DND-41 (cell line): ENCODE measurements around the gene ANXA1.

Experiments used
- ATAC-seq: fragments of 200-7000 bp; cut with Tn5 transposase; 3 replicates; pipeline ENCODE4 v1.9.1; 2021; ENCODE audit warnings: low read depth; ENCODE audit not compliant: insufficient read depth
- DNase-seq: peaks from one replicate; pipeline ENCODE4 v3.0.0-alpha.2; 2020
- H2AFZ ChIP-seq: 2 replicates; pipeline ENCODE4 v1.6.0; 2012; ENCODE audit warnings: low read depth, low read length
- H3K27ac ChIP-seq: 2 replicates; pipeline ENCODE4 v1.5.1; 2012; ENCODE audit warnings: low read length, inconsistent platforms
- H3K27me3 ChIP-seq: fragments of 200-600 bp; sonication (generic); 2 replicates; pipeline ENCODE4 v1.6.0; 2012; ENCODE audit warnings: low read length, mild to moderate bottlenecking, inconsistent platforms; ENCODE audit not compliant: insufficient read depth, poor library complexity
- H3K36me3 ChIP-seq: 2 replicates; pipeline ENCODE4 v1.5.1; 2012; ENCODE audit warnings: low read length, inconsistent platforms; ENCODE audit not compliant: insufficient read depth
- H3K4me1 ChIP-seq: 2 replicates; pipeline ENCODE4 v1.5.1; 2012; ENCODE audit warnings: mild to moderate bottlenecking, low read length; ENCODE audit not compliant: insufficient read depth
- H3K4me2 ChIP-seq: 2 replicates; pipeline ENCODE4 v1.6.0; 2012; ENCODE audit warnings: mild to moderate bottlenecking, moderate library complexity, low read length, inconsistent platforms; ENCODE audit not compliant: insufficient read depth
- H3K4me3 ChIP-seq, 2 experiments: fragments of 200-600 bp in 1 of 2; shearing (Covaris generic) in 1 of 2; 2 replicates each; pipeline ENCODE4 v1.5.1; 2012 to 2016; ENCODE audit warnings: inconsistent platforms in 2 of 2, low read length in 2 of 2, mild to moderate bottlenecking in 2 of 2, low read depth in 1 of 2, moderate library complexity in 1 of 2
- H3K79me2 ChIP-seq: 2 replicates; pipeline ENCODE4 v1.6.0; 2012; ENCODE audit warnings: low read length, inconsistent platforms; ENCODE audit not compliant: insufficient read depth
- H3K9ac ChIP-seq: 2 replicates; pipeline ENCODE4 v1.6.0; 2012; ENCODE audit warnings: low read depth, mild to moderate bottlenecking, inconsistent platforms, low read length, moderate library complexity
- H3K9me3 ChIP-seq: 2 replicates; pipeline ENCODE4 v1.5.1; 2012; ENCODE audit warnings: low read length, moderate library complexity, mild to moderate bottlenecking, inconsistent platforms; ENCODE audit not compliant: insufficient read depth, severe bottlenecking
- H4K20me1 ChIP-seq: 2 replicates; pipeline ENCODE4 v1.6.0; 2012; ENCODE audit warnings: low read length; ENCODE audit not compliant: insufficient read depth
- CTCF ChIP-seq: IDR thresholded peaks from 2 replicates; pipeline ENCODE4 v1.5.1; 2012; ENCODE audit warnings: borderline replicate concordance, low read length, moderate library complexity, mild to moderate bottlenecking; ENCODE audit not compliant: poor library complexity, severe bottlenecking; ENCODE audit errors: extremely low read depth
- EZH2 ChIP-seq: IDR thresholded peaks from 3 replicates; pipeline ENCODE4 v1.6.1; 2012; ENCODE audit warnings: borderline replicate concordance, low read depth, mild to moderate bottlenecking, moderate library complexity, low read length, inconsistent platforms; ENCODE audit not compliant: severe bottlenecking

ANXA1 gene

DNA sequence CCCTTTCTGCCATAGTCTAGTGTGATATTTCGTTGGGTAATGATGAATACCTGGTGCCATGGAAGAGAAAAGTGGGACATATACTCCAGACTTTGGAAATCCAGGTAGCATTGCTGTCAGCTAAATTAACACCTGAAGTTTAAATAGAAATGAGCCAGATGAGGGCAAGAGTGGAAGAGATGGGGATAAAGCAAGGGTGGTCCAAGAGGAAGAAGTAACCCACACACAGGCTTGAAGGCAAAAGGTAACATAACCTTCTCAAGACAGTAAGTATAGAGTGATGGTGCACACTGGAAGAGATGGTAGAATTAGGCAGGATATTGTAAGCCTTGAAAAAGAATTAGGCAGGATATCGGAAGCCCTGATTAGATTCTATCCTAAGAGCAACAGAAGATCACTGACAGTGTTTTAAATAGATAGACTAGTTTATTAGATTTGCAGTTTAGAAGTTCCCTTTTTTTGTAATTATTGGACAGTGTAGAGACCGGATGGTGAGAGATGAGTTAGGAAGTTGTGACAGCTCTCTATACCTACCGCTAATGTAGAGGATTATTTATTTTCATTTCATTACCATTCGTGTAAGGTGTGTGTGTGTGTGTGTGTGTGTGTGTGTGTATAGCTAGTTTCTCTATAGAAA, 16.8 kb downstream of the ANXA1 start:
- ATAC-seq, result no peak
- no peak overlapping the region for H3K9ac ChIP-seq
- no peaks in the 10 kb centered on the region for H3K27me3 ChIP-seq
- H3K4me3 ChIP-seq, result no peak overlapping the region
- H4K20me1 ChIP-seq, result no peaks in the 10 kb centered on the region
- no peak for DNase-seq
- peaks cover 71% of the 10 kb centered on the region for H3K36me3 ChIP-seq
- no peaks in the 10 kb centered on the region for H3K79me2 ChIP-seq
- H3K4me2 ChIP-seq, result no peak overlapping the region
- H3K27ac ChIP-seq, result no peak overlapping the region
- no peaks in the 10 kb centered on the region for H3K9me3 ChIP-seq
- TF ChIP-seq CTCF (no peak), EZH2 (no peak)
- no peak overlapping the region for H2AFZ ChIP-seq
- H3K4me1 ChIP-seq, result no peaks in the 10 kb centered on the region

DNA sequence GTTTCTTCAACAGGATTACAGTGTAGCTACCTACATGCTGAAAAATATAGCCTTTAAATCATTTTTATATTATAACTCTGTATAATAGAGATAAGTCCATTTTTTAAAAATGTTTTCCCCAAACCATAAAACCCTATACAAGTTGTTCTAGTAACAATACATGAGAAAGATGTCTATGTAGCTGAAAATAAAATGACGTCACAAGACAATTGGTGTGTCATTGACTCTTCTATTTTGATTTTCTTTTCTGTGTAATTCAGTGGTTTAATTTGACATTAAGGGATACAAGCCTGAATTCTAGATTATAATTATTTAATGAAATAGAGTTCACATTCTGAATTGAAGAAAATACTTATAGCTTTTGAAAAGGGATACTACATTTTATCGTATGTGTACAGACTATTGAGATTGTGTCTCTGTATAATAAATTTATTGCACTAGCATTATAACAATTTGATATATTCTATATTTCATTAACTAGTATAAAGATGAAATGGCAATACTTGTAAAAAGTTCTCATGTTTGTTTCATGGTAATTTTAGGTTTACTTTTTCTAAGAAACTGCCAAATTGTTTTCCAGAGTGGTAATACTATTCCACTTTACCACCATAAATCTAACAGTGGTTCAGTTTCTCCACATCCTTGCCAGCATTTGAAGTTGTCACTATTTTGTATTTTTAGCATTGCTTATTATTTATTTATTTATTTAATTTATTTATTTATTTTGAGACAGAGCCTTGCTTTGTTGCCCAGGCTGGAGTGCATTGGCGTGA, 18.7 kb downstream of the ANXA1 start:
- TF ChIP-seq EZH2 (no peak), CTCF (no peak)
- no peaks in the 10 kb centered on the region for H4K20me1 ChIP-seq
- no peak overlapping the region for H3K4me3 ChIP-seq
- no peak overlapping the region for H3K4me2 ChIP-seq
- DNase-seq (no peak), ATAC-seq (no peak)
- H3K9ac ChIP-seq, result no peak overlapping the region
- H3K36me3 ChIP-seq, result peaks cover 53% of the 10 kb centered on the region
- no peak overlapping the region for H3K27ac ChIP-seq
- no peaks in the 10 kb centered on the region for H3K9me3 ChIP-seq
- no peak overlapping the region for H2AFZ ChIP-seq
- no peaks in the 10 kb centered on the region for H3K4me1 ChIP-seq
- H3K27me3 ChIP-seq, result no peaks in the 10 kb centered on the region
- no peaks in the 10 kb centered on the region for H3K79me2 ChIP-seq

DNA sequence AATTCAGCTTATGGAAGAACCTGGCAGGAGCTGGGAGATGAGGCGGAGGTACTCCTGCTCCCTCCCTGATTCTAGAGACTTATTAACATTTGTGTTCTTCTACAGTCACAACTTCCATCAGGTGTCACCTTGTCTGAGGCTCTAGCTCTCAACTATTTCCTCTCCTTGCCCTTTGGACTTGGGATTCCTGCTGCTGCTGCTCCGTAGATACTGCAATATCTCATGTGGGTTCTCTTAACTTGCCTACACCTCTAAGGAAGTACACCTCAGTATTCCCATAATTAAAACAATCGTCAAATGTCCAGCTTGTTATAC, 21.2 kb downstream of the ANXA1 start:
- DNase-seq (no peak), ATAC-seq (0 out of 3 replicates have a peak, but pooled peaks have one; percentile 23)
- Histone ChIP-seq H3K4me3 (no peak overlapping the region), H4K20me1 (no peaks in the 10 kb centered on the region), H3K27ac (no peak overlapping the region), H3K4me1 (no peaks in the 10 kb centered on the region), H3K9ac (no peak overlapping the region), H2AFZ (no peak overlapping the region), H3K27me3 (no peaks in the 10 kb centered on the region), H3K79me2 (no peaks in the 10 kb centered on the region), H3K9me3 (no peaks in the 10 kb centered on the region), H3K36me3 (peaks cover 28% of the 10 kb centered on the region), H3K4me2 (no peak overlapping the region)
- TF ChIP-seq CTCF (no peak), EZH2 (no peak)
